HK-2 (cell line): ENCODE measurements around the gene SPRTN.

Experiments used
- DNase-seq: peaks from one replicate; pipeline ENCODE4 v3.0.0-alpha.2; 2018; ENCODE audit not compliant: unreplicated experiment

SPRTN gene, protein sequence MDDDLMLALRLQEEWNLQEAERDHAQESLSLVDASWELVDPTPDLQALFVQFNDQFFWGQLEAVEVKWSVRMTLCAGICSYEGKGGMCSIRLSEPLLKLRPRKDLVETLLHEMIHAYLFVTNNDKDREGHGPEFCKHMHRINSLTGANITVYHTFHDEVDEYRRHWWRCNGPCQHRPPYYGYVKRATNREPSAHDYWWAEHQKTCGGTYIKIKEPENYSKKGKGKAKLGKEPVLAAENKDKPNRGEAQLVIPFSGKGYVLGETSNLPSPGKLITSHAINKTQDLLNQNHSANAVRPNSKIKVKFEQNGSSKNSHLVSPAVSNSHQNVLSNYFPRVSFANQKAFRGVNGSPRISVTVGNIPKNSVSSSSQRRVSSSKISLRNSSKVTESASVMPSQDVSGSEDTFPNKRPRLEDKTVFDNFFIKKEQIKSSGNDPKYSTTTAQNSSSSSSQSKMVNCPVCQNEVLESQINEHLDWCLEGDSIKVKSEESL

DNA sequence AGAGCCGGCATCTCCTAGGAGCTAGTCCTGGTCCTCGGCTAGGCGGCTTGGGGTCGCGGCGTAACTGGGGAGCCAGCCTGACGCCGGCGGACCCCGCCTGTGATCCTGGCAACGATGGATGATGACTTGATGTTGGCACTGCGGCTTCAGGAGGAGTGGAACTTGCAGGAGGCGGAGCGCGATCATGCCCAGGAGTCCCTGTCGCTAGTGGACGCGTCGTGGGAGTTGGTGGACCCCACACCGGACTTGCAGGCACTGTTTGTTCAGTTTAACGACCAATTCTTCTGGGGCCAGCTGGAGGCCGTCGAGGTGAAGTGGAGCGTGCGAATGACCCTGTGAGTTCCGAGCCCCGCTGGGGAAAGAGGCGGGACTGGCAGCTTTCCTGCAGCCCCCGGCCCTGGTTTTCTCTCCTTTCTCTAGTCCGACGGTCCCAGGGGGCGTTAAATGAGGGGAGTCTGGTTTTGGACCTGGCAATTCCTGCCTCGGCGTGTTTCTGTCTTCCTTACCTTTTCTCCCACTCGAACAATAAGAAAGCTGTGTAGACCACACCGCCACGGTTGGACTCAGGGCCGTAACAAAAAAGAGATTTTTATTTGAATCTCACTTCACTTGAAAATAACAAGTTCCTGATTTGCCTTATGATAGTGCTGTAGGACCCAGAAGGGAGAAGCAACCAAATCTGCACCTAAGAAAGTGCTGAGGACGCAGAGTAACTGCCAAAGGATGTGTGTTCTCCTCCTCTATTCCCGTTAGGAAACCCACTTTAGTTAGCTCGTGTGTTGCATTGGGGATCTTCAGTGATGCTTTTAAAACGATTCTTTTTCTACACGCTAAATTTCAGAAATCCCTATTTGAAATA is at the start of gene SPRTN:
Gene SPRTN, plus strand, starts transcription at position 24 of the 859 bp plus-strand sequence. Its CDS starts 91 bp downstream, at position 115.
- DNase-seq: no peak

DNA sequence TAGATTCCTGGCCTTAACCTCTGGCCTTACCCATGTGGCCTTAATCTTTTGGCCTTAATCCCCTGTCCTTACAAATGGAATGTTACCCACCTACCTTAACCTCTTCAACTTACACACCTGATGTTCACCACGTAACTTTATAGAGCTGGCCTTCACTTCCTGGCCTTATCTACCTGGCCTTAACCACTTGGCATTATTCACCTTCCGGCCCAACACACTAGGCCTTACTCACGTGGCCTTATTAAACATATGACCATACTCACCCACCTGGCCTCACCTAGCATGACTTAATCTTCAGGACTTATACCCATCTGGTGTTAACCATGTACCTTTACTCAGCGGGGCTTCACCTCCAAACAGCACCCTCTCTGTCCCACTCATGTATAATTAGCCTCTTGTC is 42.2 kb upstream of the SPRTN start:
- no peak for DNase-seq

DNA sequence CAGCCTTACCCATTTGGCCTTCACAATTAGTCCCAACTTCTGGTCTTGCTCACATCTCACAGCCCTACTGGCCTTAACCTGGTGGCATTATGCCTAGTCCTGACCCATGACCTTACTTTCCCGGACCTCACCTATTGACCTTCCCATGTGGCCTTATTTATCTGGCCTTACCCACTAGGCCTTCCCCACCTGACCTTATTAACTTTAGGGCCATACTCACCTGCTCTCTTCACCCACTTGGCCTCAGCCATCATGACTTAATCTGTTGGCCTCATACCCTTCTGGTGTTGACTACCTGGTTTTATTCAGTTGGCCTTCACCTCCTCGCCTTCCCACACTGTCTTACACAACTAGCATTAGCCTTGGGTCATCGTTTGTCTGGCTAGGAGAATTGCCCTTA is 36.1 kb upstream of the SPRTN start:
- no peak for DNase-seq

DNA sequence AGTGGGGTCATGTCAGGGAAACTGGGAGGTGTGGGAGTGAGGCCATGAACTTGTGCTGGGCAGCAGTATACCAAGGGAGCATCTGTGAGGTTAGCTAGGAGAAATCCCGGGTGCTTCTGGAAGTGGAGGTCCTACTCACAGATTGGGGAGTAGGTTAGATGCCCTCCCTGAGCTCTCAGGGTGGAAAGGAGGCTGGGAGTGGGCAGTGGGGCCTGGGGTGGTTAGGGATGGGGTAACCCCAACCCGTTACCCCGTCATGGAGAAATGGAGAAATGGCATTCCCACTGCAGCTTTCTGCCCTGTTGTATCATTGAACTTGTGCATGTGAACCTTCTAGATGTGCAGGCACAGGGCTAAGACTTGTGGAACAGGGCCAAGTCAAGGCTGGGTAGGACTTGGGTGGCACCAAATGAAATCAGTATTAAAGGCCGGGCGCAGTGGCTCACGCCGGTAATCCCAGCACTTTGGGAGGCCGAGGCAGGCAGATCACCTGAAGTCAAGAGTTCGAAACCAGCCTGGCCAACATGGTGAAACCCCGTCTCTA is 27.6 kb upstream of the SPRTN start:
- DNase-seq: no peak

DNA sequence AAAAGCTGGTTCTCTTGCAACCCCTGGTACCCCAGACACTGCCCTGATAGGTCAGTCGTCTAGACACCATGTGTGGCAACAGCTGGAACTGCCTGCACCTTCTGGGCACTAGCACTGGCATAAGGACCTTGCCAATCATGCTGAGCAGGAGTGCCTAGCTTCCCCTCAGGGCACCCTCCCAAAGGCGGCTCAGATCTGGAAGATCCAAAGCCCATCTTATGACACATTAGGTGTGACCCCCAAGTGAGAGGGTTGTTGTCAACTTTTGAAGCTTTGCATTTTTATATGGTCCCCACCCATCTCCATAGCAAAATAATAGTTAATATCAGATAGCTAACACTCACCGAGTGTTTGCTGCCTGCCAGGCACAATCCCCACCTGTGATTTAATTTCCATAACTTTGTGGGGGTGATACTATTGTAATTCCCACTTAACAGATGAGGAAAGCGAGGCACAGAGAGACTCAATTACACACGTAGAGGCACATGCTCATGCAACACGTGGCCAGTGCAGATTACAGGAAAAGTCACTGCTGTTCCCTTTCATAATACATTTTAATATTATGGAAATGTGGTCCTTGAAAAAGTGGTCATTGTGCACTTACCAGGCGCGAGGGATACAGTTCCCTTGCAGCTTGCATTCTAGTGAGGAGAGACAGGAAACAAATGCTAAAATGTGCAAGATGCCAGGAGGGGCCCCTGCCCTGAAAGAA is 26.2 kb upstream of the SPRTN start:
- no peak for DNase-seq

DNA sequence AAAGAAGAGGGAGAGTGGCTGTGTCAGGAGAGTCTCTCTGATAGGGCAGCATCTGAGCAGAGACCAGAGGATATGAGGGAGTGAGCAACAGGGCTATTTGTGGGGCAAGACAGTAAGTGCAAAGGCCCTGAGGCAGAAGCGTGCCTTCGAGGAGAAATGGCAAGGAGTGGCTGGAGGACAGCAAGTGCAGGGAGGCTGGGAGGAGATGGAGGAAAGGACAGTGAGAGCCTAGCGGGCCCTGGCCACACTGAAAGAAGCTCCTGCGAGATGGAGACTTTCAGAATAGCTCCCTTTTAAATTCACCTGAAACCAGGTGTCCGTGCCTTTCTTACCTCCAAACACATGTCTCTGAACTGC is 25.7 kb upstream of the SPRTN start:
- DNase-seq: no peak

DNA sequence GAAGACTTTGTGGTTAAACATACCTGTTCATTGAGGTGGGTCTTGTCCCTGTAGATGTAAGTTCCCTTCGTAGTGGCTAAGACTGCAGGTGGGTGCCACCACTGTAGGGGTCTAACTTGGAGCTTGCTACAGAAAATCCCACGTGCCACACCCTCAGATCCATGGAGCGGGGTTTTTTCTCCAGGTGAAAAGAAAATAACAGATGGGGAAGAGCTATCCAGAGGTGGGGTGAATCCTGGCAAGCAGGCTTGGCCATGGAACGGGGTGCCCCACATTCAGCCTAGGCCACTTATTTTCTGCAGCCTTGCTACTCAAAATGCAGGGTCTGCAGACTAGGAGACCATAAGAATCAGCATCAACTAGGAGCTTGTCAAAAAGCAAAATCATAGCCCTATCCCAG is 24.4 kb upstream of the SPRTN start:
- no peak for DNase-seq

DNA sequence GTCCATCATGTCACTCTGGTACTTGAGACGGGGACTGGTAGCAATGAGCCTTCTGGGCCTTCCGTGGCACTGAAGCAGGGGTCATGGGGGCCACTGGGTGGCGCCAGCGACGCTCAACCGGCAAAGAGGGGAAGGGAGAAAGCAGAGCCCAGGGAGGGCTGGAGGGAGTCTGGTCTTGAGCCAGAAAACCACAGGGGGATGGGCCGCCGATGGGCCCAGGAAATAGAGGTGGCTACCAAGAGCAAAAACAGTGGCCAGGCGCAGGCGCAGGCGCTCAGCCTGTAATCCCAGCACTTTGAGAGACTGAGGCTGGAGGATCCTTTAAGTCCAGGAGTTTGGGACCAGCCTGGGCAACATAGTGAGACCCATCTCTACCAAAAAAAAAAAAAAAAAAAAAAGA is 22.2 kb upstream of the SPRTN start:
- DNase-seq: peak; percentile 33

DNA sequence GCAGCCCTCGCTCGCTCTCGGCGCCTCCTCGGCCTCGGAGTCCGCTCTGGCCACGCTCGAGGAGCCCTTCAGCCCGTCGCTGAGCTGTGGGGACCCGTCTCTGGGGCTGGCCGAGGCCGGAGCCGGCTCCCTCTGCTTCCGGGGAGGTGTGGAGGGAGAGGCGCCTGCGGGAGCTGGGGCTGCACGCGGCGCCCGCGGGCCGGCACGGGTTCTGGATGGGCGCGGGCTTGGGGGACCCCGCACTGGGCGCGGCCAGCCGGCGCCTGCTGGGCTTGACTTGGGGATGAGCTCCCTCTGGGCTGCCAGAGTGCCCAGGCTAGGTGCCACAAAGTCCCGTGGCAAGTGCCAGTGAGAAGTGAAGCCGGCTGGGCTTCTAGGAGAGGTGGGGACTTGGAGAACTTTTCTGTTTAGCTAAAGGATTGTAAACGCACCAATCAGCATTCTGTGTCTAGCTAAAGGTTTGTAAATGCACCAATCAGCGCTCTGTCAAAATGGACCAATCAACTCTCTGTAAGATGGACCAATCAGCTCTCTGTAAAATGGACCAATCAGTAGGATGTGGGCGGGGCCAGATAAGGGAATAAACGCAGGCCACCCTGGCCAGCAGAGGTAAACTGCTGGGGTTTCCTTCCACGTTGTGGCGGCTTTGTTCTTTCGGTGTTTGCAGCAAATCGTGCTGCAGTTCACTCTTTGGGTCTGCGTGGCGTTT is 20.6 kb upstream of the SPRTN start:
- DNase-seq: no peak

DNA sequence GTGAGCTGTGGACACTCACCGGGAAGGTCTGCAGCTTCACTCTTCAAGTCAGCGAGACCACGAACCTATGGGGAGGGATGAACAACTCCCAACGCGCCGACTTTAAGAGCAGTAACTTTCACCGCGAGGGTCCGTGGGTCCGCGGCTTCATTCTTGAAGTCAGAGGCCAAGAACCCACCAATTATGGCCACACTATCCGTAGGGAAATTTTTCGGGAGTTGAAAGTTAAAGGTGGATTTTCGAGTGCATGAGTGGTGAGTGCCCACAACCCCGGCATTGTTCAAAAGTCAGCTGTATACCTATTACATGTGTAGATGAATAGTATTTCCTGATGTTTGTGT is 20.1 kb upstream of the SPRTN start:
- no peak for DNase-seq

DNA sequence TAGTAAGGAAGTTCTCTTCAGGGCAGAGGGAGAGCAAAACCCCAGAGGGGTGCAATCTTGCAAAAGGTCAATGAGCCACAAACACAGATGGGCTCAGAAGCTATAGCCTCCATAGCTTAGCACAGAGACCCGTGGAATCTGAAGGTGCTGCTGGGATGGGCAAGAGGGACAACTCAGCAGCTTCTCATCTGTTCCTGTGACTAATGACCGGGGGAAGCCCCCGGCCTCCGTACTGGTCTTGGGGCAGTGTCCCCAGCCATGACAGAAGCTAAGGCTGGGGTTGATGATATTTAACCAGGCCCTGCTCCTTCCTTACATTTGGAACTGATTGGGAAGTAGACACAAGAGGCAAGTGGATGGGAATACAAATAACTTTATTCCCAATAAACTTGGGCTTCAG is 19.5 kb upstream of the SPRTN start:
- no peak for DNase-seq

DNA sequence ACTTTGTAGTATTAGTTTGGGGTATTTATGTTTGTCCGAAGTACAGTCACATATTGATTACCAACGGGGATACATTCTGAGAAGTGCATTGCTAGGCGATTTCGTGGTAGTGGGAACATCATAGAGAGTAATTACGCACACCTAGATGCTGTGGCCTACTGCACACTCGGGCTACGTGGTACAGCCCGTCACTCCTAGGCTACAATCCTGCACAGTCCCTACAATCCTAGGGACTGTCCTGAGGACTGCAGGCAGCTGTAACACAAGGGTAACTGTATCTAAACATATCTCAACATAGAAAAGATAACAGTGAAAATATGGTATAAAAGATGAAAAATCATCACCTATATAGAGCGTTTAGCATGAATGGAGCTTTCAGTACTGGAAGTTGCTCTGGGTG is 19.0 kb upstream of the SPRTN start:
- no peak for DNase-seq

DNA sequence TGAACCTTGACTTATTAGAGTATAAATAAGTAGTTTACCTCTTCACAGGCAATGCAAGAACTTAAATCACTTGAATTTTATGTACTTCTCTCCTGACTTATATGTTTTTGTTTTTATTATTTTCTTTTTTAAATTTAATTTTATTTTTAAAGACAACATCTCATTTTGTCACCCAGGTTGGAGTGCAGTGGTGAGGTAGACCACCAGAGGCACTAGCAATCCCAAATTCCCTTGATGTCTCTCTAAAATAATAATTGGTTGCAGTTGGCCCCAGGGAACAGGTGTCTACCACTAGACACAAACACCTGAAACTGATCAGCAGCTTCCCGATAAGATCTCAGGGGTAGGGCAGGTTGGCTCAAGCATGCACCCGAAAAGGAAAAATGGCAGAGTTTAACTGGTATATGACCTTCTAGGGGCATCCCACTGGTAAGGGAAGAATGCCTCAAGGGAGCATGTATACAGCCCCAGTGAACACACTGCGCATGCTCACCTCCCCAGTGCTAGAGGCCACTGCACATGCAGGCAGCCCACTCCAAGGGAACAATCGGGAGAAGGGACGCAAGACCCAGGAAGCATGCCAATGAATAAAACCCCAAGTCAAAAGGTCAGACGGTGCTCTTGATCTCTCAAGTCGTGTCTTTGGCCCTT is 15.1 kb upstream of the SPRTN start:
- DNase-seq: no peak

DNA sequence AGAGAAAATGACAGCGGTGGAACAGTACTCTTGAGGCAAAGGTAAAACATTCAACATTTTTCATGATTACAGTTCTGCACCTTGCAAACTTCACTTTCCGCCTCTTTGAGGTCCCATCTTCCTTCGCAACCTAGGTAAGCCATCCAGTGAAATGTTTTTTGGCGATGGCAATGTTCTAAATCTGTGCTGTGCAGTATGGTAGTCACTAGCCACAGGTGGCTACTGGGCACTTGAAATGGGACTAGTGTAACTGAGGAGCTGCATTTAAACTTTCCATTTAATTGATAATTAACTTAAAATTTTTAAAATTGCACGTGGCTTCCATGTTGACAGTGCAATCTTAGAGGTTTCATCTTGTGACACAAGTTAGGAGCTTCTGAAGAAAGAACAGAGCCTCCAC is 13.4 kb upstream of the SPRTN start:
- no peak for DNase-seq

DNA sequence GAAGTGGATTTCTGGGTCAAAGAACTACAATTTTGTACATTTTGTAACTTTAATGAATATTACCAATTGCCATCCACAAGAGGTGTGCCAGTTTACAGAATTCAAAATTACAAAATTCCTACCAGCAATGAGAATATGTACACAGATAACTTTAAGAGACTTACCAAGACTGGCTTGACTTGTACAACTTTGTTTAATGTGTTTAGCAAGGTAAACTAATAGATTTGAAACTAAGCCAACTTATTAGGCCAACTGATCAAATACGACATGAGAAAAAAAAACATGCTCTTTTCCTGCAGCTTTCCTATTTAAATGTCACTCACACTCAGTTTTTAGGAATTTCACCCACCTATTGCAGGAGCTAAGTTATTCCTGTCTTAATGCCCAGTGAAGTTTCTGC is 11.8 kb upstream of the SPRTN start:
- DNase-seq: no peak

DNA sequence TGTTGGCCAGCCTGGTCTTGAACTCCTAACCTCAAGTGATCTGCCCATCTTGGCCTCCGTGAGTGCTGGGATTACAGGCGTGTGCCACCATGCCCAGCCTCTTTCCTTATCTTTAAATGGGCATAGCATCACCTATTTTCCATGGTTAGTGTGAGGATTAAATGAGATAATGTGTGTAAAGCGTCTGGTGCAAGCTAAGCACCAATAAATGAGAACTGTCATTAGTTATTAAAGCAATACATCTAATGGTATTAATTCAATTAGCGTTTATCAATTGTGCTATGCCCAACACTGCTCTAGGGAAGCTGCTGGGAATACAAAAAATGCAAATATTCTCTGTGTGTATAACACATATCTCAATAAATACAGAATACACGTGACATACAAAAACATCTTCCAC is 10.5 kb upstream of the SPRTN start:
- no peak for DNase-seq

DNA sequence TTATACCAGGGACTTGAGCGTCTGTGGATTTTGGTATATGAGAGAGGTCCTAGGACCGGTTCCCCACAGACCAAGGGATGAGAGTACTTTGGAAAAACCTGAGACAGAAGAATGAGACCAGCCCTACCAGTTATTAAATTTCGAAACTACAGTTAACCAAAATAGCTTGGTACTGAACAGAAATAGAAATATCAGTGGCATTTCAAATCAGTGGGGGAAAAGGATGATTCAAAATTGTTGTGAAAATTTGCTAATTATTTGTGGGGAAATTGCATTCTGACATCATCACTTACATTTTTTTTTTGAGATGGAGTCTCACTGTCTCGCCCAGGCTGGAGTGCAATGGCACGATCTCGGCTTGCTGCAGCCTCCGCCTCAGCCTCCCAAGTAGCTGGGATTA is 8.6 kb upstream of the SPRTN start:
- DNase-seq: no peak

DNA sequence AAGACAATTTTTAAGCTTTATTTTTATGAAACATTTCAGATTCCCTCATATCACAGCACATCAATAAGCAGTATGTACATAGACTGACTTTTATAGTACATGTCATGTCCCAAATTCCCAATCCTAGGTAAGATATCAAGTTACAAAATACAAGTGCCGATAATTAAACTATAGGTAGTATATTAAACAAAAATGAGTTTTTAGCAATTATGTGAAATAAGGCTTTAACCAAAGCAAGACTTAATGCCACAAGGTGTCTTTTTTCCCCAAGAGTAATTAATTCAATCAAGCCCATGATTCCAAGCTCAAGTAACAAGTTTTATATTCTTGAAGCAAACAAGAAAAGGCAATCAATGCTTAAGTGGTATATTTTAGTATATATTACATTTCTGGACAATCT is 5.3 kb upstream of the SPRTN start:
- no peak for DNase-seq

DNA sequence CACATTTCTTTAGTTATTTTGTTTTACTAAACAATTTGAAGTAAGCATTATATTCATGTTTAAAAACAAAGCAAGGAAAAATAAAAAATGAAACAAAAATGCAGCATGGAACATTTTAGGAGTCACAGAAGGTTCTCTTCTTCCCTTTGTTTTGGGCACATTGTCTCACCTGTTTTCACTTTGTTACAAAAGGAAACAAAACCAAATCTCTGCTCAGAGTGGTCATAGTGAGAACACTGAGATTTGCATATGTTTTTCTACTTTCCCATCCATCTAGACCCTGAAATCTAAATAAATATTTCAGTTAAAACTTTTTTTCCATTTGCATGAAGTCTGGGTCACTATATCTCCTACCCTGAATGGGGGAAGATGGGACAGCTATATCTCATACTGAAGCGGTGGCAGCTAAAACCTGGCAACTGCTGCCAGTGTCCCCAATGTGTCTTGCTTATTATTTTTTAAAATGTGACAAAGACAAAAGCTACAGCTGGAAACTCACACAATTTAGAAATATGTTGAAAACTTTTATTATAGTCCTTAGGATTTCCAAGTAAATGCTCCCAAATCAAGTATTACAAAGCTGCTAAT is 3.9 kb upstream of the SPRTN start:
- DNase-seq: no peak

DNA sequence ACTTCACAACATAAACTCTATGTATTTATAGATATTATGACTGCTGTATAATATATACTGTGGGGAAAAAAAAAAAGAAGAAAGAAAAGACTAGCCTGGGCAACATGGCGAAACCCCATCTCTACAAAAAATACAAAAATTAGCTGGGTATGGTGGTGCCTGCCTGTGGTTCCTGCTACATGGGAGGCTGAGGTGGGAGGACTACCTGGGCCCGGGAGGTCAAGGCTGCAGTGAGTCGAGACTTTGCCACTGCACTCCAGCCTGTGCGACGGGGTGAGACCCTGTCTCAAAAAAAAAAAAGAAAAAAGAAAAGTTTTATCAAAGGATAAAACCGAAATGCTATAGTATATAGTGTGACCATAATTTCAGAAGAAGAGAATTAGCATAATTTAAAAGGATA is 3.1 kb upstream of the SPRTN start:
- DNase-seq: no peak
